HG02938 (cell line): ENCODE measurements around the gene IGF1.

ENCODE experiments used
- ATAC-seq: cut with Tn5 transposase; IDR thresholded peaks from one replicate; pipeline ENCODE4 v1.9.1; 2021; ENCODE audit warnings: mild to moderate bottlenecking, moderate library complexity; ENCODE audit not compliant: unreplicated experiment

The IGF1 gene

DNA sequence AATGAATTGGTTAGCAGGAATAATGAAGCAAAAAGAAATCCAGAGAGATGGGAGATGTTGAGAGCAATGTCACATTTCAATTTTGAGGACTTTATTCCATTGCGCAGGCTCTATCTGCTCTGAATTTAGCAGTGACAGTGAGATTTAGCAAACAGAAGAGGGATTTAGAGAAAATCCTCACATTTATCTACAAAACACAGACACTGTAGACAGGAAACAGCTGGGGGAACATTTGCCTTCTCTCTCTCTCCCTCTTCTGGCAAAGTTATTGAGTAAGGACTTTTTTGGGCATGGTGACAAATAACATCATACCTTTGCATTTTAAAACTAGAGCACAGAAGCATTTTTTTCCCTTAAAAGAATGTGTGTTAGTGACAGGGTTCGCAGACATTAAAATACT is at the start of gene IGF1:
Gene IGF1 (minus strand): TSS at position 158 of the 400 bp plus-strand sequence. CDS start 182 bp downstream, outside the sequence.
- ATAC-seq: no peak

DNA sequence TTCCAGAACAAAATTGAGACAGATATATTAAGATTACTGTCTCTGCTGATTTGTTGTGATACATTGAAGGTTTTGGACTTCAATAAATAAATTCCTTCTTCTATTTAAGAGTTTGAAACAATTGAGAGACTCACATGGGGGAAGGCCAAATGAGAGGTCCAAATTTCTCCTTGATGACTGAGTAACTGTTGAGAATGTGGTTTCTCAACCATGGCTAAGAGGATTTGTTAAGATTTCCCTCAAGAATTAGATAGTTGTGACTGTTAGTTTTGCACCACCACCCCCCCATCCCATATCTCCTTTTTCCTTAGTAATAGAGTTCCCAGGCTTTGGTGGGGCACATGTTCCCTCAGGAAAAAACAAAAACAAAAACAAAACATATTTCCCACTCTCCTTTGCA is 47.7 kb upstream of the IGF1 start:
- no peak for ATAC-seq

DNA sequence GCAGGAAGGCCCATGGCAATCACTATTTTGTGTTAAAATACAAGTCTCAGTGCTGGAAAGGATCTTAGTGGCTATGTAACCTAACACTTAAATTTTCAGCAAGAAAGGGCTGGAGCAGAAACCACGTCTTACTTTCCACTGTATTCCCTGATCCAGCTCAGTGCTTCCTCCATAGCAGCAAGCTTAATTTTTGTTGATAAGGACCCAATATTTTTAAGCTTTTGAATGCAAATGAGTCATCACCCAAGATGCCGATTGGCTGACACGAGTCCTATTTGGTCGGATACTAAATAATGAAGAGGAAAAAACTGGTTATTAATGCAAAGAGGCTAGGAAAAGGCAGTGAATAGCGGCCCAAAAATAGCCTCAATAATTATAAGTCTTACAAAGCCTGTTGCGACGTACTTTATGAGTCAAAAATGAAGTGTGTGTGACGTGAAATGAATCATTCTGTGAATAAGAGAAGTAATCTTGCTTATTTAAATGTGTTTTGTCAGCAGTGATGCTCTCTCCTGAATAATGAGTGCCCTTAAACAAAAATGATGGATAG is 46.9 kb upstream of the IGF1 start:
- ATAC-seq: no peak

DNA sequence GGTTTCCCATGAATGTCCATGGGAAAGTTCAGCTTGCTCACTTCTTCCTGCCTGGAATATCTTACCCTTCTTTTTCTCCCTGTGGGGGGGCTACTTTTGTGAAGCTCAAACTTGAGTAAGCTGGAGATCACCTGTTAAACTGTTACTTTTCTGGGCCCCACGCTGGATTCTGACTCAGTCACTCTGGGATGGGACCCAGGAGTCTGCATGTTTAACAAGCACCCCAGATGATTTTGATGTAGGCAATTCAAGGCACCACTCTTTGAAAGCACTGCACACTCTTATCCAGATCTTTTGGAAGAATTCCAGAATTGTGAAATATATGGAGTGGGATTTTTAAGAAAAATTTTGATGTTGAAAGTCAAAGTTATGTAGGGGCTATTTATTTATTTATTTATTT is 46.3 kb upstream of the IGF1 start:
- no peak for ATAC-seq

DNA sequence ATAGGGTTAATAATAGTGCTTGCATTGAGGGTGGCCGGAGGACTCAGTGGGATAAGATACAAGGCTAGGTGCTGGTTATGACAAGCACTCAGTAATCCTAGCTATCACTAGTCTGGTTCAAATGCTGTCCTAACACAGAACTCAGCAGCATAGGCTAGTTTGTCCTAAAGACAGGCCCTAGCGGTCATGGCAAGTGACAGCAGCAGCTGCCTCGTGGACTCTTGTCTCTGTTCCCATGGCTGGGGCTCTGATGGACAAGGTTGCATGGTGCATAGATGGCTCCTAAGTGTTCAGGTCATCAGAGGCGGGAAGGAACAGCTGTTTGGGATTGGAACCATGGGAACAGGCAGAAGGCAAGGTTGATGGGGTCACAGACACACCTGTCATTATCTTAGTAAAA is 42.4 kb upstream of the IGF1 start:
- no peak for ATAC-seq

DNA sequence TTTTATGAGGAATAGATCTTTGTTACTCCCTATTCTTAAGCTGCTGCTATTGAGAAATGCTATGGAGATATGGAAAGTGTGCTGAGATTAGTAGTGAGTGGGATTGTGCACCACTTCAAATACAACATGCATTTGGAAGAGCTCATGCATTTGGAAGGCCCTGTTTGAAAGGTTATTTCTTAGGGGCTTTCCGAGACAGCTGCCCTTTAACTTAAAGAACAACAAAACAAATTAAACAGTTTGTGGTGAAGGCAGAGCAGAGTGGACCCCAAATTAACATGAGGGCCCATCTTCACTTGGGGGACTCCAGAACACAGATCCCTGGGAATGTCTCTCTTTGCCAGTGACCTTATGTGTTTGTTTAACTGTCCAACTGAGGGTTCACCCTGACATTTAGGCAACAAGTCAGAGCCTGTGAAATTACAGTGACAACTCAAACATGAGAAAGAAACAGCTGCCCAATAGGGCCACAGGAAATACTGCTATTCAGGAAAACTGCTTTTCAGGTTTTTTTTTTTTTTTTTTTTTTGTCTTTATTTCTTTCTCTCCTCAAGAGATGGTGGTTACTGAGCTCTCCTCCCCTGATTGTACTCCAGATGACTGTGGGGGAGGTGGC is 41.4 kb upstream of the IGF1 start:
- no peak for ATAC-seq

GRCh38 chr12:102518871-102519270 is 38.5 kb upstream of the IGF1 start:
- ATAC-seq: no peak

- no peak for ATAC-seq
Measured at GRCh38 chr12:102514696-102515095, 34.3 kb upstream of the IGF1 start.

DNA sequence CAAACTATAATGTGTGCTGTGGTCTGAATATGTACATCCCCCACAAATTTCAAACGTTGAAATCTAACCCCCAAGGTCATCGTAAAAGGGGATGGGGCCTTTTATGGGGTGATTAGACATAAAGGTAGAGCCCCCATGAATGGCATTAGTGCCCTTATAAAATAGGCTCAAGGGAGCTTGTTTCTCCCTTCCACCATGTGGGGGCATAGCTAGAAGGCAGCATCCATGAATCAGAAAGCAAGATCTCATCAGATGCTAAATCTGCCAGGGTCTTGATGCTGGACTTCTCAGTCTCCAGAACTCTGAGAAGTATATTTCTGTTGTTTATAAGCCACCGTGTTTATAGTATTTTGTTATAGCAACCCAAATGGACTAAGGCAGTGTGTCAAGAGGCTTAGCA is 33.4 kb upstream of the IGF1 start:
- ATAC-seq: no peak

DNA sequence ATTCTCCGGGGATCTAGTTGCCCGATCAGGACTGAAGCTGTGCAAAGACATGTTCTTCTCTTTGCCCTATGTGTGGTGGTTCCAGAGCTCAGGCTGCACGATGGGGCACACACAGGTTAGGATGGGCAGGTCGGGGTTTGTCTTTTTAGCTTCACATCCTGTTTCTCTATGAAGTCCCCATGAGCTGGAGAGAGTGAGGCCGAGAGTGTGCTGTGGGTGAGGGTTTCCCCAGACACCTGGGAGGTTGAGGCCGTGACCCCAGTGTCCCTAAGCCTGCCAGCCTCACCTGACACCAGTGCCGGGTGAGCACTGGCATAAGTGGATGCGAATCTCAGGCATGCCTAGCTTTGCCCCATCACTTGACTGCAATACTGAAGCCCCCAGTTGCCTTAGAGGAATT is 32.9 kb upstream of the IGF1 start:
- no peak for ATAC-seq

GRCh38 chr12:102512523-102512922 is 32.2 kb upstream of the IGF1 start:
- ATAC-seq: no peak

DNA sequence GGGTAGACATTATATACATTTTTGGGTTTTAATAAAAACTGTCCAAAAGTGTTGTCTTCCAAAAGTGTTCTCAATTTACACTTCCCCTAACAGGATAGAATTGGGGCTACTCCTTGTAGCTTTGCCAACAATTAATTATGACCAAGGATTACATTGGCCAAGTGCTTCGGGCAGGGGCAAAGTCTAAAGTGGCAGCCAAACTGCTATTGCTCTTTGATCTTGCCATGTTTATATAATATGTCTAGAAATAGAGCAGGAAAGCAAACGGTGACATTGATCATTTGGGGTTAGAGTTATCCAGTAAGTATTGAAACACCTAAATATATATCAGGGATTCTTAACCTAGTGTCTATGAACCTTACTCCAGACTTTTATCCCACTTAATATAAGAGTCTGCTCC is 31.2 kb upstream of the IGF1 start:
- no peak for ATAC-seq

GRCh38 chr12:102510463-102510862 is 30.1 kb upstream of the IGF1 start:
- ATAC-seq: no peak

- no peak for ATAC-seq
Measured at GRCh38 chr12:102510031-102510430, 29.7 kb upstream of the IGF1 start.

GRCh38 chr12:102509123-102509626 is 28.8 kb upstream of the IGF1 start:
- ATAC-seq: no peak

DNA sequence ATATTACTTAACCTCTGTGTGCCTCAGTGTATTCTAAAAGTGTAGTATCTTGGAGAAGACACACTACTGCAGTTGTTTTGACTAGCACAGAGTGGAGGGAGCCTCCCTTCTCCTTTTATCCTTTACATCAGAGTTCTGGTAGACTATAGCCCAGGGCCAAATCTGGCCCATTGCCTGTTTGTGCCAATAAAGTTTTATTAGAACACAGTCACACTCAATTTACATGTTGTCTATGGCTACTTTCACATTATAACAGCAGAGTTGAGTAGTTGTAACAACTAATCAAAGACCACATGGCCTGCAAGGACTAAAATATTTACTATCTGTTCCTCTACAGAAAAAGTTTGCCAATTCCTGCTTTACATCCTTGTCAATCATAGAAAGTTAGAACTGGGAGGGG is 27.7 kb upstream of the IGF1 start:
- ATAC-seq: no peak

GRCh38 chr12:102507301-102507700 is 26.9 kb upstream of the IGF1 start:
- ATAC-seq: no peak

DNA sequence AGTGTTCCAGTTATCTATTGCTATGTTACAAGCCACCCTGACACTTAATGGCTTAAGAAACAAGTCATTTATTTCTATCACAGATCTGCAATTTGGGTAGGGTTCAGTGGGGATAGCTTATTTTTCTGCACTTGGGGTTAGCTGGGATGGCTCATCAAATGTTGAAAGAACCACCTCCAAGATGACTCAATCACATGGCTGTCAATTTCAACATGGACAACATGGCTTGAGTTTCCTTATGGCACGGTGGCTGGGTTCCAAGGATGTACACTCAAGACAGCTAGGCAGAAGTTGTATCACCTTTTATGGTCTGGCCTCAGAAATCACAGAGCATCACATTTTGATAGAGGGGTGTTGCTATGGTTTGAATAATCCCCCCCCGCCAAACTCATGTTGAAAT is 24.5 kb upstream of the IGF1 start:
- no peak for ATAC-seq

- ATAC-seq: no peak
Measured at GRCh38 chr12:102504280-102504679, 23.9 kb upstream of the IGF1 start.

GRCh38 chr12:102503831-102504230 is 23.5 kb upstream of the IGF1 start:
- ATAC-seq: peak; percentile 7

DNA sequence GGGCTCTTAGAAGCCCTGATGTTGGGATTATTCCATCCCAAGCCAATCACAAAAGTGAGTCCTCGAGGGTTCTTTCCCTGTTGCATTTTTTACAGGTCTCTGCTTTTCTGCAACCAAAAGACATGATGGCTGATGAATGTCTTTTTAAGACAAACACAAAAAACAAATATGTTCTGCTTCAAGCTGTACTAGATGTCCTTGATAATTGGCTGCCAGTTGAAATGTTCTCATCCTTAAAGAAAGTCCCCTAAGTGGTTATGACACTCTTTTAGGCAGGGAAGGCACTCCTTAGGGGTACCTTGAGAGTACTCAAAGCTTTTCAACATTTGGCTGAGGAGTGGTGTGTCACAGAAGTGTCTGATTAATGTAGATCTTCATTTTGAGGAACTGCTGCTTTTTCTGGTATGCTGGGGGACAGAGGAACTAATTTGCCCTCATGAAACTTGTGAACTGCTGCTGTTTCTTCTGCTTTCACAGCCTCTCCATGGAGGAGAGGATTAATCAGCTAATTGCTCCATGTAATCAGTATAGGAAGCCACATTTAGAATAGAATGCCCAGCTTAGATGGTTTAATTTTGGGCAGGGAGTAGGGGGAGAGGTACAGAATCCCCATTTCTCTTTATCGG is 22.8 kb upstream of the IGF1 start:
- peak; percentile 73 for ATAC-seq

GRCh38 chr12:102501773-102502172 is 21.4 kb upstream of the IGF1 start:
- no peak for ATAC-seq
